Measurements from ENCODE around the gene KLC3. TPM values are rescaled to one million over a fixed set of nuclear protein-coding genes. Genes with fewer than 3 reads are reported as not detected.

The KLC3 gene
- total RNA-seq, 2 donors from 2014 or later, result not detected

- Histone ChIP-seq H3K4me3 (no peak overlapping the region), H3K27me3 (no peaks in the 10 kb centered on the region), H3K9me3 (no peaks in the 10 kb centered on the region), H3K27ac (no peak overlapping the region), H3K9ac (ENCODE audit: low read depth in 2 of 2, low read length in 2 of 2) (no peak overlapping the region), H3K4me1 (no peaks in the 10 kb centered on the region), H3K36me3 (no peaks in the 10 kb centered on the region)
- TF ChIP-seq CTCF (IDR thresholded peaks at IDR 0.05), result no peak
- DNase-seq, result no peak
- intact Hi-C loops (cut with DNase I), result no loop called here
Observed at GRCh38 chr19:45364696-45365095, 24.1 kb downstream of the KLC3 start.

GRCh38 chr19:45368127-45368526 is 27.6 kb downstream of the KLC3 start:
- no peaks in the 10 kb centered on the region for H3K36me3 ChIP-seq
- no peak overlapping the region for H3K27ac ChIP-seq
- no peaks in the 10 kb centered on the region for H3K4me1 ChIP-seq
- H3K9me3 ChIP-seq, result no peaks in the 10 kb centered on the region
- intact Hi-C loops (cut with DNase I), result no loop called here
- no peak for DNase-seq
- H3K27me3 ChIP-seq, result no peaks in the 10 kb centered on the region
- H3K9ac ChIP-seq (ENCODE audit: low read depth in 2 of 2, low read length in 2 of 2), result no peak overlapping the region
- no peak overlapping the region for H3K4me3 ChIP-seq
- no peak for TF ChIP-seq CTCF (IDR thresholded peaks at IDR 0.05)

GRCh38 chr19:45368737-45369340 is 28.3 kb downstream of the KLC3 start:
- TF ChIP-seq CTCF (IDR thresholded peaks at IDR 0.05), result no peak
- no peak overlapping the region for H3K27ac ChIP-seq
- no peak overlapping the region for H3K4me3 ChIP-seq
- no peaks in the 10 kb centered on the region for H3K36me3 ChIP-seq
- no peaks in the 10 kb centered on the region for H3K9me3 ChIP-seq
- H3K4me1 ChIP-seq, result no peaks in the 10 kb centered on the region
- no peak overlapping the region for H3K9ac ChIP-seq (ENCODE audit: low read depth in 2 of 2, low read length in 2 of 2)
- H3K27me3 ChIP-seq, result no peaks in the 10 kb centered on the region
- no peak for DNase-seq
- intact Hi-C loops (cut with DNase I), result no loop called here

- Histone ChIP-seq H3K4me3 (peak within 1 kb of the TSS; percentile 85), H3K27me3 (no peaks in the 10 kb centered on the region), H3K4me1 (no peaks in the 10 kb centered on the region), H3K36me3 (no peaks in the 10 kb centered on the region), H3K9ac (ENCODE audit: low read depth in 2 of 2, low read length in 2 of 2) (peak within 1 kb of the TSS; percentile 44 to 73), H3K27ac (peak within 1 kb of the TSS; percentile 71), H3K9me3 (no peaks in the 10 kb centered on the region)
- peak; percentile 100 for DNase-seq
- intact Hi-C loops (cut with DNase I), result no loop called here
- no peak for TF ChIP-seq CTCF (IDR thresholded peaks at IDR 0.05)
Observed at GRCh38 chr19:45370410-45371204, 30.1 kb downstream of the KLC3 start, which contains the start of gene ERCC2. Gene ERCC2, minus strand, starts transcription at chr19:45370573. Its CDS starts 33 bp downstream, at chr19:45370540.

- TF ChIP-seq CTCF (IDR thresholded peaks at IDR 0.05), result no peak
- Histone ChIP-seq H3K9ac (ENCODE audit: low read depth in 2 of 2, low read length in 2 of 2) (no peak overlapping the region), H3K4me3 (no peak overlapping the region), H3K27ac (no peak overlapping the region), H3K4me1 (no peaks in the 10 kb centered on the region), H3K9me3 (no peaks in the 10 kb centered on the region), H3K27me3 (no peaks in the 10 kb centered on the region), H3K36me3 (no peaks in the 10 kb centered on the region)
- DNase-seq, result no peak
- intact Hi-C loops (cut with DNase I), result no loop called here
Observed at GRCh38 chr19:45376045-45376724, 35.6 kb downstream of the KLC3 start.

Data from colonic mucosa (tissue), 4 donors.